ENCODE data around the gene PLAC1. TPM values are rescaled to one million over a fixed set of nuclear protein-coding genes. Genes with fewer than 3 reads are reported as not detected.

PLAC1 gene
- total and polyA plus RNA-seq, 2 of the 4 experiments (the other 2 are of a cell fraction) = 0.36 to 0.74 TPM

DNA sequence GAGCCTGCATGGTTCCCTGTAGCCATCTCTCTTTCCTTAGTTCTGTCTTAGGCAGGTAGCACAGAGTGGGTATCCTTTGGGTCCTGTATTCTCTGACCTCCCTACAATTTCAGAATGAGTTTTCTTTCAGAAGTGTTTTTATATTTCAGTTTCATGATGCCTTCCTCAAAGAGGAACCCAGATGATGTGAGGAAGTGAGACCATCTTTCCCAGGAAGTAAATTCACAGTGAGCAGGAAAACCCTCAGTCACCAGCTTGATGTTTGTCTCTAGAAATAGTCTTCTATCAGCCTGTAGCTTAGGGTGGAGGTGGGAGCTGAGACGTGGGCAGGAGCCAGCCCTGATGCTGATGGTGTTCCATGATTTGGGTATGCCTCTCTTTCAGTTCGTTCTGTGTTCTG is 16.9 kb downstream of the PLAC1 start:
- Histone ChIP-seq H2BK20ac (ENCODE audit: low read depth, low read length) (no peak overlapping the region), H3K9me3 (ENCODE audit: control insufficient read depth, insufficient read depth, low read length) (no peaks in the 10 kb centered on the region), H3K23ac (ENCODE audit: low read depth, low read length) (no peak overlapping the region), H3K27ac (ENCODE audit: insufficient read depth, low read length) (no peak overlapping the region), H2BK120ac (ENCODE audit: low read depth, low read length) (no peak overlapping the region), H3K4me2 (ENCODE audit: low read depth, low read length) (no peak overlapping the region), H3K9ac (ENCODE audit: low read depth, low read length) (no peak overlapping the region), H4K5ac (ENCODE audit: low read depth, low read length) (no peak overlapping the region), H3K9me1 (ENCODE audit: insufficient read depth, low read length) (no peaks in the 10 kb centered on the region), H3K4me1 (ENCODE audit: control insufficient read depth, insufficient read depth, low read length) (peaks cover 2% of the 10 kb centered on the region; the same call in 1 of the 2 replicates), H3K18ac (ENCODE audit: low read depth, low read length) (peak overlapping the region; percentile 61; the same call in 1 of the 2 replicates), H3K14ac (replicated peaks; ENCODE audit: low read depth, low read length) (no peak overlapping the region), H3K56ac (ENCODE audit: extremely low read depth, insufficient read depth, low read length) (no peak overlapping the region), H2BK5ac (ENCODE audit: low read depth, low read length, poor library complexity, severe bottlenecking) (no peak overlapping the region), H2AFZ (replicated peaks; ENCODE audit: low read length, poor library complexity) (no peak overlapping the region), H3K36me3 (ENCODE audit: control insufficient read depth, insufficient read depth, low read length) (no peaks in the 10 kb centered on the region), H3K27me3 (ENCODE audit: control insufficient read depth, insufficient read depth, low read length) (peaks cover 4% of the 10 kb centered on the region), H2BK15ac (ENCODE audit: low read depth, low read length) (no peak overlapping the region), H3K79me1 (ENCODE audit: low read depth in 1 of 2, low read length in 2 of 2) (no peaks in the 10 kb centered on the region), H2AK5ac (ENCODE audit: low read depth, low read length) (no peak overlapping the region), H3K4me3 (ENCODE audit: insufficient read depth, low read depth, low read length) (no peak overlapping the region), H2AK9ac (replicated peaks; ENCODE audit: low read depth, low read length, poor library complexity) (no peak overlapping the region), H4K20me1 (ENCODE audit: insufficient read depth, low read length) (no peaks in the 10 kb centered on the region), H4K8ac (ENCODE audit: low read depth in 2 of 2, low read length in 2 of 2) (no peak overlapping the region), H4K91ac (ENCODE audit: insufficient read depth, low read depth, low read length) (no peak overlapping the region), H3K4ac (ENCODE audit: low read depth, low read length) (no peak overlapping the region; the same call in 1 of the 2 replicates)
- no CpG with 5 or more reads among the region's 2 CpGs for WGBS, 2 experiments (ENCODE audit: extremely low coverage in 2 of 2, insufficient read length in 1 of 2)
- DNase-seq (no peak), ATAC-seq (ENCODE audit: low read depth) (no peak)
- POLR2A ChIA-PET (ENCODE audit: unreplicated experiment) = no interaction called here
- no TSS peak for BruUV-seq (replicated peaks)
- in situ Hi-C loops (cut with MboI; ENCODE audit: low sequenced_read_pairs) = no loop called here
- intact Hi-C loops (cut with micrococcal nuclease) = no loop called here
- dilution Hi-C loops (cut with HindIII; ENCODE audit: low sequenced_read_pairs, unreplicated experiment) = no loop called here
- TF ChIP-seq RFX5 (IDR thresholded peaks at IDR 0.05; ENCODE audit: low read depth, low read length) = no peak
- CTCF ChIA-PET = no interaction called here

Data from IMR-90 (cell line).